CD4-positive, alpha-beta memory T cell (primary cell): ENCODE measurements around the gene L2HGDH. TPM values are rescaled to one million over a fixed set of nuclear protein-coding genes. Genes with fewer than 3 reads are reported as not detected.

Experiments used
- CTCF ChIA-PET: fragments of 350-600 bp; sonication (Branson Sonifier 250); formaldehyde crosslinking; loops from one replicate; lab custom pipeline; 2021; ENCODE audit warnings: inconsistent platforms; ENCODE audit not compliant: partially characterized antibody; lab: Charles Lee
- POLR2A ChIA-PET: fragments of 350-600 bp; sonication (Branson Sonifier 250); formaldehyde crosslinking; loops from one replicate; lab custom pipeline; 2021; ENCODE audit not compliant: partially characterized antibody; lab: Charles Lee
- DNase-seq, 5 donors: peaks; one replicate each; pipeline versions ENCODE4 v3.0.0 to v3.0.0-alpha.2; 2020 to 2022; ENCODE audit warnings: mixed read lengths in 1 of 5
- H3K27ac ChIP-seq: one replicate; pipeline ENCODE4 v1.7.0; 2013; ENCODE audit warnings: low read depth, low read length
- H3K27me3 ChIP-seq: 2 replicates; pipeline ENCODE4 v1.7.0; 2013; ENCODE audit warnings: mild to moderate bottlenecking, low read length, moderate library complexity; ENCODE audit not compliant: insufficient read depth
- H3K36me3 ChIP-seq: 2 replicates; pipeline ENCODE4 v1.7.0; 2013; ENCODE audit warnings: mild to moderate bottlenecking, low read length, moderate library complexity; ENCODE audit not compliant: insufficient read depth
- H3K4me1 ChIP-seq: 2 replicates; pipeline ENCODE4 v1.7.0; 2013; ENCODE audit warnings: mild to moderate bottlenecking, low read length, moderate library complexity; ENCODE audit not compliant: insufficient read depth
- H3K4me3 ChIP-seq, 2 donors: one replicate each; pipeline ENCODE4 v1.7.0; 2013; ENCODE audit warnings: low read length in 2 of 2, mild to moderate bottlenecking in 1 of 2
- H3K9me3 ChIP-seq, 2 donors: one replicate each; pipeline ENCODE4 v1.7.0; 2013; ENCODE audit warnings: low read length in 2 of 2, control low read depth in 1 of 2; ENCODE audit not compliant: control insufficient read depth in 1 of 2
- H3K27ac Mint-ChIP-seq, 7 donors: one replicate each; pipeline ENCODE4 v1.8.0; 2020 to 2021; ENCODE audit warnings: mixed read lengths in 7 of 7, mild to moderate bottlenecking in 6 of 7, inconsistent platforms in 3 of 7, moderate library complexity in 3 of 7
- H3K27me3 Mint-ChIP-seq, 2 donors: one replicate each; pipeline ENCODE4 v1.8.0; 2020 to 2021; ENCODE audit warnings: mixed read lengths in 2 of 2
- H3K36me3 Mint-ChIP-seq, 2 donors: one replicate each; pipeline ENCODE4 v1.8.0; 2020 to 2021; ENCODE audit warnings: mixed read lengths in 2 of 2, inconsistent platforms in 1 of 2, mild to moderate bottlenecking in 1 of 2
- H3K4me1 Mint-ChIP-seq, 4 donors: one replicate each; pipeline ENCODE4 v1.8.0; 2020 to 2021; ENCODE audit warnings: mixed read lengths in 4 of 4, mild to moderate bottlenecking in 1 of 4
- H3K4me3 Mint-ChIP-seq, 8 donors: one replicate each; pipeline ENCODE4 v1.8.0; 2020 to 2021; ENCODE audit warnings: mixed read lengths in 8 of 8, mild to moderate bottlenecking in 7 of 8, moderate library complexity in 6 of 8, inconsistent platforms in 3 of 8
- H3K9me3 Mint-ChIP-seq, 8 donors: one replicate each; pipeline ENCODE4 v1.8.0; 2020 to 2021; ENCODE audit warnings: mixed read lengths in 8 of 8, mild to moderate bottlenecking in 5 of 8, inconsistent platforms in 3 of 8, moderate library complexity in 1 of 8
- intact Hi-C: fragments of 100-400 bp; cut with micrococcal nuclease; formaldehyde crosslinking; loops from one replicate; pipeline ENCODE4 v1.15.1; 2023
- polyA plus RNA-seq, 2 donors: library from polyadenylated mRNA; unstranded; fragments of 300-500 nt; fragmentation: Illumina TruSeq; gene quantifications; one replicate each; pipeline ENCODE4 v1.2.3, GENCODE V29; 2021
- total RNA-seq, 2 experiments: library from RNA; stranded (reverse); gene quantifications; one replicate each; pipeline ENCODE4 v1.2.3, GENCODE V29; 2021

The L2HGDH gene
- total and polyA plus RNA-seq, 4 experiments from 2014 or later: 3.0 to 6.1 (median 5.2) TPM

DNA sequence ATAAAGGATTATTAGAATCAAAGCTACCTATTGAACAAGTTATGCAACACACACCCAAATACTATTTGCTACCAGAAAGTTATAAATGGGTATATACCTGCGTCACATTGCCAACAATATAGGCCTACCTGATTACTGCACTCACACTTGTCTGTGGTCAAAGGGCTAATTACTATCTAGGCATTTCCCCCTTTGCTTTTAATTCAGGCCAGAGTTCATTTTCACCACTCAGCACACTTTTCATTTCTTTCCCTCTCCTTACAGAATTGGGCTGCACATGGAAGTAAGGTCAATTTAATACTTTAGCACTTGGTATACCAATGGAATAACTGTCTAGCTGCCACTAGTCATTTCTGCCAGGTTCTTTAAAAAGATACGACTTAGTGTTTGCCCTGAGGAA lies 82.3 kb downstream of the L2HGDH start:
- ChIA-PET CTCF (interaction anchor here (1.3 kb wide), 1 partner anchor 27 kb away, joined by 3 read pairs; no protein-coding TSS in a partner anchor), POLR2A (interaction anchor here (0.9 kb wide), 1 partner anchor 15 kb away, joined by 3 read pairs; no protein-coding TSS in a partner anchor)
- H3K9me3 Mint-ChIP-seq: peaks cover 0 to 2% (median 0%) of the 10 kb centered on the region in 8 donors
- intact Hi-C loops: loop anchor here (2.0 to 5.0 kb wide), 7 partner anchors 15 to 642 kb away; partner anchors contain the start of genes DMAC2L, L2HGDH, MAP4K5 and MGAT2
- DNase-seq: no peak
- H3K4me3 Mint-ChIP-seq: peak overlapping the region; percentile 20 to 97 (median 73)
- peak overlapping the region; percentile 46 to 89 (median 72) for H3K27ac Mint-ChIP-seq
- no peaks in the 10 kb centered on the region for H3K27me3 ChIP-seq
- H3K36me3 ChIP-seq: no peaks in the 10 kb centered on the region
- H3K27me3 Mint-ChIP-seq: no peaks in the 10 kb centered on the region
- peak overlapping the region in 1 of 2 donors; percentile 1 for H3K4me3 ChIP-seq
- H3K36me3 Mint-ChIP-seq: peaks cover 0 to 9% of the 10 kb centered on the region in 2 donors
- H3K4me1 Mint-ChIP-seq: peaks cover 38 to 75% (median 53%) of the 10 kb centered on the region in 4 donors
- no peaks in the 10 kb centered on the region for H3K9me3 ChIP-seq
- H3K27ac ChIP-seq: no peak overlapping the region
- peaks cover 63% of the 10 kb centered on the region for H3K4me1 ChIP-seq

DNA sequence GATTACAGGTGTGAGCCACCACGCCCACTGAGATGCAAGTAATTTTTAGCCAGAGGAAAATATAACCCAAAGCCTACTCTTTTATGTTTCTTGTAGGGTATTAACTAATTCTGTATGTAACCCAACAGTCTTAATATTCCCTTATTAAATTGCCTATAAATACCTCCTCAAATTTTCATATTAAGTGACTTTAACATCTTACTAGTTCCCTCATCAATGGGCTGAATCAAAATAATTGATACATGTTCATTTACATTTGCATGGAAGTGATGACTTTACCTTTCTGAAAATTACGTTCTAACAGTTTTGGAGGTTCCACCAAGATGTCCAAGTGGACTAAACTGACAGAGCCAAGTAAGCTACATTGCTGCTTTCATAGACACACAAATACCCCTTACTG lies 83.7 kb downstream of the L2HGDH start:
- Mint-ChIP-seq H3K27me3 (no peaks in the 10 kb centered on the region), H3K4me1 (peaks cover 38 to 74% (median 54%) of the 10 kb centered on the region in 4 donors), H3K9me3 (peaks cover 0 to 2% (median 0%) of the 10 kb centered on the region in 8 donors), H3K36me3 (peaks cover 0 to 6% of the 10 kb centered on the region in 2 donors), H3K27ac (peak overlapping the region in 1 of 7 donors; percentile 89), H3K4me3 (peak overlapping the region in 1 of 8 donors; percentile 68)
- Histone ChIP-seq H3K9me3 (no peaks in the 10 kb centered on the region), H3K4me1 (peaks cover 54% of the 10 kb centered on the region), H3K36me3 (no peaks in the 10 kb centered on the region), H3K27me3 (no peaks in the 10 kb centered on the region), H3K4me3 (no peak overlapping the region), H3K27ac (no peak overlapping the region)
- intact Hi-C loops: no loop called here
- POLR2A ChIA-PET: no interaction called here
- DNase-seq: no peak
- CTCF ChIA-PET: interaction anchor here (1.3 kb wide), 1 partner anchor 25 kb away, joined by 3 read pairs; no protein-coding TSS in a partner anchor

DNA sequence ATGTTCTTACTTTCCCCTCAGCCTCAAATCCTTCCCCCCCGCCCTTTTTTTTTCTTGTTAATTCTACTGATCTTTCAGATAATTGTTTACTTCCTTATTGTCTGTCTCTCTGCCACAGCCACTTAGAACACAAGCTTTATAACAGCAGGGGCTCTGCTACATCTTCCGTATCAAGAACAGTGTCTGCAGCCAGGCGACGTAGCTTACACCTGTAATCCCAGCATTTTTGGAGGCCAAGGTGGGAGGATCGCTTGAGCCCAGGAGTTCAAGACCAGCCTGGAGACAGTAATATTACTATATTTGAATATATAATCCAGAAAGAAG lies 86.1 kb downstream of the L2HGDH start:
- Histone ChIP-seq H3K9me3 (no peaks in the 10 kb centered on the region), H3K27ac (no peak overlapping the region), H3K4me3 (no peak overlapping the region), H3K27me3 (no peaks in the 10 kb centered on the region), H3K36me3 (no peaks in the 10 kb centered on the region), H3K4me1 (peaks cover 46% of the 10 kb centered on the region)
- peaks cover 42 to 74% (median 59%) of the 10 kb centered on the region in 4 donors for H3K4me1 Mint-ChIP-seq
- CTCF ChIA-PET: no interaction called here
- no peaks in the 10 kb centered on the region for H3K27me3 Mint-ChIP-seq
- peaks cover 0 to 2% (median 0%) of the 10 kb centered on the region in 8 donors for H3K9me3 Mint-ChIP-seq
- peak in 1 of 5 donors; percentile 8 for DNase-seq
- peak overlapping the region; percentile 23 to 85 (median 51) for H3K27ac Mint-ChIP-seq
- H3K4me3 Mint-ChIP-seq: peak overlapping the region in 5 of 8 donors; percentile 4 to 70 (median 52)
- intact Hi-C loops: no loop called here
- POLR2A ChIA-PET: interaction anchor here (0.5 kb wide), 1 partner anchor 14 kb away, joined by 3 read pairs; no protein-coding TSS in a partner anchor
- peaks cover 8% of the 10 kb centered on the region in 2 donors for H3K36me3 Mint-ChIP-seq

DNA sequence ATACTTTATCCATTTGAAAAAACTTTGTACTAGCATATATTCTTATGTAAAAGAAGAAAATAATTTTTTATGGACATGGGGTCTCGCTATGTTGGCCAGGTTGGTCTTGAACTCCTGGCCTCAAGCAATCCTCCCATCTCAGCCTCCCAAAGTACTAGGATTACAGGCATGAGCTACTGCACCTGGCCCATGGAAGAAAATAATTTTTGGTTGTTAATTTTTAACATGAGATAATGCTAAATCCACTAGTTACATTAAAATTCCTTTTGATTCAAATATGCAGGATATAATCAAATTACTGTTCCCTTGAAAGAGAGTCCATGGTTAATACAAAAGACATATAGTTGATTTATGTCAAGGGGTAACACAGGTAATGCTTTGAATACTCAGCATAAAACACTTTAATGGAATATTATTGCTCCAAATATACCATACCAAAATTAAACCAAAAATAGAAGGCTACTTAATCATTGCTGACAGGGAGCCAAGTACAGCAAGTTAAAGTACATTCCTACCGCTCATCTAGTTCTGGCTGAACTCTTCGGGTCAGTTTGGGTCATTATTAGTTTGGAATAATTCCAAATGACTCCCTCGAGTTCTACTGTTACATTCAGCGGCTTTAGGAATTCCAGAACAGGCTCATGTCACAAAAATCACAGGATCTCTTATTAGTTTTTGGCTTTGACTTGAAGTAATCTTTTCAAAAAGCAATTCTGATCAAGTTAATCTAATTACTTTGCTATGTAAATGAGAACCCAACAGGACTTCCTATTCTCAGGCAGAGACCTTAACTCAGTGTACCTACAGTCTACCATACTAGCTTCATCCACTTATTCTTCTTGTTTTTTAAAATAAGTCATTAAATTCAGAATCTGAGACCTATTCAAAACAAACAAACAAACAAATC lies 86.7 kb downstream of the L2HGDH start:
- H3K27ac Mint-ChIP-seq: peak overlapping the region; percentile 25 to 85 (median 54)

DNA sequence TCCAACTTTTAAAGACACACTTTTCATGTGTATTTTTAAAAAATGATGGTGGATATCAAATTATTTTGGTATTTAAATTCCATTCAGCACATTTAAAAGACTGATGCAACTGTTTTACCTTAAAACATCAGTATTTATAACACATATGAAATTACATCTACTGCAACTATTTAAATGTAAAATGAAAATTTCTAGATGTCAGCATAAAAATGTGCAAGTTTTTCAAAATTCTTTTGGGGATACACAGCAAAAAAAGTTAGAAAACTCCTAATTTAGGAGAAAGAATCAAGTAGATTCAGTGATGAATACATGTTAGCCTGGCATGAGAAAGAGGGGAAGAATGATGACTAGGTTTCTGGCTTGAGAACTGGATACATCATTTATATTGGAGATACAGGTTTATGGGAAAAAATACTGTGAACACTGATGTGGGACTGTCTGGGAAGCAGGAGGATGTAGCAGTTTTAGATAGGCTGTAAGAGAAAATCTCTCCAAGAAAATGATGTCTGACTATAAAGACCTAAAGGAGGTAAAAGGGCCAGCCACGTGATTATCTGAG lies 89.9 kb downstream of the L2HGDH start:
- Histone ChIP-seq H3K4me3 (no peak overlapping the region), H3K36me3 (no peaks in the 10 kb centered on the region), H3K9me3 (no peaks in the 10 kb centered on the region), H3K4me1 (peaks cover 26% of the 10 kb centered on the region), H3K27me3 (no peaks in the 10 kb centered on the region), H3K27ac (no peak overlapping the region)
- H3K9me3 Mint-ChIP-seq: no peaks in the 10 kb centered on the region
- CTCF ChIA-PET: no interaction called here
- peak overlapping the region in 3 of 7 donors; percentile 15 to 60 (median 49) for H3K27ac Mint-ChIP-seq
- intact Hi-C loops: no loop called here
- H3K27me3 Mint-ChIP-seq: no peaks in the 10 kb centered on the region
- H3K4me3 Mint-ChIP-seq: peak overlapping the region in 2 of 8 donors; percentile 4 to 39
- H3K4me1 Mint-ChIP-seq: peaks cover 40 to 68% (median 51%) of the 10 kb centered on the region in 4 donors
- POLR2A ChIA-PET: no interaction called here
- H3K36me3 Mint-ChIP-seq: peaks cover 5 to 15% of the 10 kb centered on the region in 2 donors
- no peak for DNase-seq

More for the DNA sequence above, 86.7 kb downstream of the L2HGDH start:
- Mint-ChIP-seq H3K36me3 (peaks cover 4 to 8% of the 10 kb centered on the region in 2 donors), H3K4me1 (peaks cover 43 to 74% (median 59%) of the 10 kb centered on the region in 4 donors), H3K9me3 (peaks cover 0 to 2% (median 0%) of the 10 kb centered on the region in 8 donors), H3K27me3 (no peaks in the 10 kb centered on the region), H3K4me3 (peak overlapping the region in 5 of 8 donors; percentile 4 to 70 (median 52))
- POLR2A ChIA-PET: interaction anchor here (0.5 to 1.2 kb wide), 2 partner anchors 15 to 604 kb away, joined by 3 read pairs; partner anchors contain the start of genes MGAT2 and RPL36AL
- Histone ChIP-seq H3K9me3 (no peaks in the 10 kb centered on the region), H3K27me3 (no peaks in the 10 kb centered on the region), H3K4me1 (peaks cover 45% of the 10 kb centered on the region), H3K36me3 (no peaks in the 10 kb centered on the region), H3K27ac (no peak overlapping the region), H3K4me3 (no peak overlapping the region)
- DNase-seq: no peak
- intact Hi-C loops: no loop called here
- CTCF ChIA-PET: interaction anchor here (0.6 to 1.9 kb wide), 2 partner anchors 8 to 1425 kb away, joined by 3 to 5 read pairs; no protein-coding TSS in a partner anchor

DNA sequence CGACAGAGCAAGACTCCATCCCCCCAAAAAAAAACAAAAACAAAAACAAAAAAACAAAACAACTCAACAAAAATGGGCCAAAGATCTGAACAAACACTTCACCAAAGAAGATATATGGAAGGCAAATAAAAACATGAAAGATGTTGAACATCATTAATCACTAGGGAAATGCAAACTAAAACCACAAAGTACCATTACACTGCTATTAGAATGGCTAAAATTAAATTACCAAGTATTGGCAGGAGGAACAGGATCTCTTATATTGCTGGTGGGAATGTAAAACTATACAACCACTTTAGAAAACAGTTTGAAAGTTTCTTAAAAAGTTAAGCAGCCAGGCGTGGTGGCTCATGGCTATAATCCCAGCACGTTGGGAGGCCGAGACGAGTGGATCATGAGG lies 93.5 kb downstream of the L2HGDH start:
- H3K27ac Mint-ChIP-seq: peak overlapping the region in 2 of 7 donors; percentile 8 to 41
- H3K4me1 ChIP-seq: peaks cover 7% of the 10 kb centered on the region
- H3K27ac ChIP-seq: no peak overlapping the region
- POLR2A ChIA-PET: no interaction called here
- H3K36me3 Mint-ChIP-seq: peaks cover 7 to 15% of the 10 kb centered on the region in 2 donors
- intact Hi-C loops: no loop called here
- no peaks in the 10 kb centered on the region for H3K36me3 ChIP-seq
- H3K9me3 Mint-ChIP-seq: no peaks in the 10 kb centered on the region
- H3K27me3 Mint-ChIP-seq: no peaks in the 10 kb centered on the region
- CTCF ChIA-PET: interaction anchor here (0.7 kb wide), 1 partner anchor 53 kb away, joined by 3 read pairs; no protein-coding TSS in a partner anchor
- H3K4me3 ChIP-seq: no peak overlapping the region
- no peak for DNase-seq
- H3K4me3 Mint-ChIP-seq: no peak overlapping the region
- peaks cover 32 to 54% (median 38%) of the 10 kb centered on the region in 4 donors for H3K4me1 Mint-ChIP-seq
- no peaks in the 10 kb centered on the region for H3K27me3 ChIP-seq
- no peaks in the 10 kb centered on the region for H3K9me3 ChIP-seq
